Progenitor cell of endocrine pancreas (in vitro differentiated cells): ENCODE results near the gene TNNC1. TPM values are rescaled to one million over a fixed set of nuclear protein-coding genes. Genes with fewer than 3 reads are reported as not detected.

ENCODE experiments used
- DNase-seq: peaks from one replicate; pipeline ENCODE4 v3.0.0; 2021; ENCODE audit warnings: low spot score; ENCODE audit not compliant: unreplicated experiment
- H3K27ac Mint-ChIP-seq: 2 replicates; pipeline ENCODE4 v1.8.0; 2021; ENCODE audit warnings: mild to moderate bottlenecking, moderate library complexity, mixed read lengths
- H3K27me3 Mint-ChIP-seq: 2 replicates; pipeline ENCODE4 v1.8.0; 2021; ENCODE audit warnings: mixed read lengths
- H3K36me3 Mint-ChIP-seq: 2 replicates; pipeline ENCODE4 v1.8.0; 2022; ENCODE audit warnings: mixed read lengths; ENCODE audit not compliant: insufficient read depth
- H3K4me1 Mint-ChIP-seq: 2 replicates; pipeline ENCODE4 v1.8.0; 2021; ENCODE audit warnings: low read depth, mixed read lengths
- H3K4me3 Mint-ChIP-seq: 2 replicates; pipeline ENCODE4 v1.8.0; 2021; ENCODE audit warnings: low read depth, mild to moderate bottlenecking, moderate library complexity, mixed read lengths
- H3K9me3 Mint-ChIP-seq: 2 replicates; pipeline ENCODE4 v1.8.0; 2021; ENCODE audit warnings: low read depth, mixed read lengths
- CTCF ChIP-seq: fragments of 200-600 bp; sonication (generic); IDR thresholded peaks from one replicate; pipeline ENCODE4 v1.5.0; 2021; ENCODE audit warnings: antibody characterized with exemption, mild to moderate bottlenecking; ENCODE audit not compliant: unreplicated experiment
- total RNA-seq: library from RNA; stranded (reverse); gene quantifications from 2 replicates; pipeline ENCODE4 v1.2.1, GENCODE V29; 2021

The TNNC1 gene
- total RNA-seq, 1 donor from 2014 or later = 3.3 TPM

GRCh38 chr3:52415800-52416199 is 38.0 kb downstream of the TNNC1 start:
- no peak for DNase-seq
- Mint-ChIP-seq H3K27me3 (no peaks in the 10 kb centered on the region), H3K27ac (no peak overlapping the region), H3K4me3 (no peak overlapping the region), H3K4me1 (peaks cover 10% of the 10 kb centered on the region), H3K9me3 (no peaks in the 10 kb centered on the region), H3K36me3 (peaks cover 1% of the 10 kb centered on the region)
- no peak for TF ChIP-seq CTCF

GRCh38 chr3:52408466-52408865 is 45.4 kb downstream of the TNNC1 start:
- peak overlapping the region; percentile 82 for H3K4me3 Mint-ChIP-seq
- H3K36me3 Mint-ChIP-seq = peaks cover 6% of the 10 kb centered on the region
- DNase-seq = no peak
- peak overlapping the region; percentile 94 for H3K27ac Mint-ChIP-seq
- no peaks in the 10 kb centered on the region for H3K27me3 Mint-ChIP-seq
- no peak for TF ChIP-seq CTCF
- H3K9me3 Mint-ChIP-seq = no peaks in the 10 kb centered on the region
- H3K4me1 Mint-ChIP-seq = peaks cover 22% of the 10 kb centered on the region

- TF ChIP-seq CTCF = no peak
- Mint-ChIP-seq H3K4me1 (peaks cover 22% of the 10 kb centered on the region), H3K9me3 (no peaks in the 10 kb centered on the region), H3K27ac (no peak overlapping the region), H3K27me3 (no peaks in the 10 kb centered on the region), H3K36me3 (peaks cover 7% of the 10 kb centered on the region), H3K4me3 (peak overlapping the region; percentile 82)
- no peak for DNase-seq
Observed at GRCh38 chr3:52407779-52408178, 46.1 kb downstream of the TNNC1 start.

GRCh38 chr3:52406791-52407510 is 46.9 kb downstream of the TNNC1 start:
- DNase-seq = no peak
- Mint-ChIP-seq H3K27me3 (no peaks in the 10 kb centered on the region), H3K27ac (no peak overlapping the region), H3K4me1 (peaks cover 22% of the 10 kb centered on the region), H3K36me3 (peaks cover 8% of the 10 kb centered on the region), H3K4me3 (no peak overlapping the region), H3K9me3 (no peaks in the 10 kb centered on the region)
- no peak for TF ChIP-seq CTCF

GRCh38 chr3:52406231-52406661 is 47.6 kb downstream of the TNNC1 start:
- TF ChIP-seq CTCF = no peak
- Mint-ChIP-seq H3K9me3 (no peaks in the 10 kb centered on the region), H3K27me3 (no peaks in the 10 kb centered on the region), H3K4me1 (peaks cover 17% of the 10 kb centered on the region), H3K27ac (no peak overlapping the region), H3K36me3 (peaks cover 8% of the 10 kb centered on the region), H3K4me3 (no peak overlapping the region)
- no peak for DNase-seq
